DMS53 (cell line): Measurements from ENCODE around the gene BRD1.
A peak's percentile ranks its signal among the peaks of the same experiment; 100 is the strongest.
"Not testable (repeated sequence)": the region's sequence is repeated elsewhere in the genome, so short reads cannot be mapped to it uniquely, and the experiment has no call there.

Experiments used
- DNase-seq: peaks from one replicate; lab custom pipeline; 2025; lab: John Stamatoyannopoulos, UW

Gene BRD1

DNA sequence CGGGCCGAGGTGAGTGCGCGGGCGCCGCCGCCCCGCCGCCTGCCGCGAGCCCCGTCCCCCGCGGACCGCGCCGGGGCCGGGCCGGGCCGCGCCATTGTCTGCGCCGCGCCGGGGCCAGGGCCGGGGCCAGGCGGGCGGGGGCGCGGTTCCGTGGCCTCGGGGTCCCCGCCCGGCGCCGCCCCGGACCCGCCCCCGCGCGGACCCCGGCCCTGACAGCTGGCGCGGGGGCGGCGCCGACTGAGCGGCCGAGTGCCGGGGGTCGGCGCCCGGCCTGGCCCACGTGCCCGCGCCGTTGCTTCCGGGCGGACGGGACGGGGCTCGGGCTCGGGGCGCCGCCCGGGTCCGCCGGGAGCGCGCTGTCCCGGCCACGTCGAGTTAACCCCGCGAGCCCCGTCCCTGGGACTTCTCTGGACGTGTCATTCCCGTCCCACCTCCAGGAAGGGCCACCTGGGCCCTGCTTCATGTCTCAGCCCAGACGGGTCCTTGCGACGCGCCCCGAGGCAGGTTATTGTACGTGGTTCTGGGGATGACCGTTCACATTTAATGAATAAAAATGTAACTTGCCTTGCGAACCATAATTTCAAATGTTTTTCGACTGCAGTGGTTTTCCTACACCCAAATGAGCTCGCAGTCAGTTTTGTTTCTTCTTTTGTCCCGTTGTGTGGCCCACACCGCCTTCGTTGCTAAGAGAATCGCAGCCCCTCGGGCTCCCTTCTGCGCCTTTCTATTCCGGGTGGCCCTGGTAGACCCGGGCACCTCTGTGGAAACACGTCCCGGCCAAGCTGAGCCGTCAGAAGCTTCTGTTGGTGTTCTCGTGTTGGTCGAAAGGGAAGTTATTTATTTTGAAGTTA lies 26.5 kb upstream of the BRD1 start:
- peak; percentile 60 for DNase-seq

DNA sequence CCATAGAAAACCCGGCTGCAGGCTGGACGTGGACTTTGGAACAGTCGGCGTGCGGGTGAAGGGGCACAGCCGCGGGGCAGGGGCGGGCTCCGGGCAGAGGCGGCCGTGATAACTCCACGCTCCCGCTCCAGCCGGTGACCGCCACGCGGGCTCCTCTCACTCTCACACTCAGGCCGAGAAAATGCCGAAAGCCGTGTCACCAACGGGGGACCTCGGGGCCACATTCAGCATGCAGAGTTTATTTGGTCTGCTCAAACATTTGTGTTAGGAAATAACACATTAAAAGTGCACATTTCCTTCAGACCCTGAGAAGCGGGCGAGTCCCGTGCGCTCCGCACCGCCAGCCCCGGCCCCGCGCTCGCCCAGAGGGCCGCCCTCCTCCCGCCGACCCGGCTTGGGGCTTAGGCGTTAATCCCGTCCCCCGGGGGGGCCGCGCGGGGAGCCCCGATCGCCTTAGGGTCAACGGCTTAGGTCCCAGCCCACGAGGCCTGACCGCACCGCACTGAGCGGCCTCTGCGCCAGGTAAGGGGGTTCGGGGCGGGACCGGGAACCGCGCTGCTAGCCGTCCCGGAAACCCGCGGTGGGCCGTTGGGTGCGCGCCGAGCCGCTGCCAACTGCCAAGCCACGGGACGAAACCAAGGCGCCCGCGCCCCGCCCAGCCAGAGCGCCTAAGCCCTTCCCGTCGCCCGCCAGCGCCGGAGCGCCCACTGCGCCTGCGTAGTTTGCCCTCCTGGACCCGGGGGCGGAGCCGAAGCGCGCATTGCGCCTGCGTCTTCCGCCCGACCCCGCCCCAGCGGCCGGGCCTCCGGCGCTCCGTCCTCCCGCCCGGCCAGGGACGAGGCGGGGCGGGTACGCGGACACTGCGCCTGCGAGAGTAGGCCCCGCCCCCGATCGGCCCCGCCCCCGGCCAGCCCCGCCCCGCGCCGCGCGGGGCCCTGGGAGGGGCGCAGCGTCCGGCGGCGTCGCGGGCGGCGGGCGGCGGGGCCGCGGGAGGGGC lies 25.5 kb upstream of the BRD1 start, which contains the start of gene ZBED4:
Gene ZBED4 (plus strand): TSS at position 947 of the 997 bp plus-strand sequence. CDS start 29,819 bp downstream, outside the sequence.
- DNase-seq, result peak; percentile 97

DNA sequence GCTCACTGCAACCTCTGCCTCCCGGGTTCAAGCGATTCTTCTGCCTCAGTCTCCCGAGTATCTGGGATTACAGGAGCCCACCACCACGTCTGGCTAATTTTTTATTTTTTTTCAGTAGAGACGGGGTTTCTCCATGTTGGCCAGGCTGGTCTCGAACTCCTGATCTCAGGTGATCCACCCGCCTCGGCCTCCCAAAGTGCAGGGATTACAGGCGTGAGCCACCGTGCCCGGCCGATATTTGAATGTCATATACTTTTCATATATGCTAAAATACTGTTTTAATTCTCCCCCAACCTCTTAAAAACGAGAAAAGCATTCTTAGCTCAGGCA lies 24.9 kb upstream of the BRD1 start:
- DNase-seq, result not testable (repeated sequence)

DNA sequence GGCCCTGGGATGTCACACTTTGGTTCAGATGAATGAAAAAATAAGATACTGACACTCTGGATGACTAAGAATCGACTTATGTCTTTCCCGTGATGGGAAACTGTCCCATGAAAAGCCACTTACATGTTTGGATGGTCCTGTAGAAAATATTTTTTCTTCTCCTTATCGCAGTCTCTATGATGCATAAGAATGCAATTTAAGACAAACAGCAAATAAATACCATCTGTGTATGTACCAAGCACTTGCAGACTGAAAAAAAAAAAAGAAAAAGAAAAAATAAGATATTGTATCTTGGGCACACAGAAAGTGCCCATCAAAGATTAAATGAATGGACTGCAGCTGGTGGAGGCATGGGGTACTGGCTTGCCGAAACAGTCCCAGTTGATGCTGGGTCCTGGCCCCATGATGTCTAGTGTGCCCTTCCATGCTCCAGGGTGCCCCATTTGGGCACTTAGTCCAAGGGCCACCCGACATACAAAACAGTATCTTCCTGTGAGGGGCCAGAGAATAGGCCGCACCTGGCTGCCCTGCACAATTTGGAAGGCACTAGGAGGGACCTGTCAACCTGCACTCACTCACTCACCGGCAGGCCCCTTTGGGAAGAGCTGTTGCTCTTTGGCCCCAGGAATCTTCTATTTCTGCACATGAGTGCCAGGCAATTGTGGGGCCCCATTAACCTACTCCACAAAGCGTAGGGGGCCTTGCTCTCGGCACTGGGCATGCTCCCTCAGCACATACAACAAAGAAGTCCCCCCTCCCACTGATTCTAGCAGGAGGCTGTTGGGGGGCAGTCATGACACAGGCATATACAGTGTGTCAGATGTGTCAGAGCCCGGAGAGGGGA lies 23.5 kb upstream of the BRD1 start:
- DNase-seq, result no peak

DNA sequence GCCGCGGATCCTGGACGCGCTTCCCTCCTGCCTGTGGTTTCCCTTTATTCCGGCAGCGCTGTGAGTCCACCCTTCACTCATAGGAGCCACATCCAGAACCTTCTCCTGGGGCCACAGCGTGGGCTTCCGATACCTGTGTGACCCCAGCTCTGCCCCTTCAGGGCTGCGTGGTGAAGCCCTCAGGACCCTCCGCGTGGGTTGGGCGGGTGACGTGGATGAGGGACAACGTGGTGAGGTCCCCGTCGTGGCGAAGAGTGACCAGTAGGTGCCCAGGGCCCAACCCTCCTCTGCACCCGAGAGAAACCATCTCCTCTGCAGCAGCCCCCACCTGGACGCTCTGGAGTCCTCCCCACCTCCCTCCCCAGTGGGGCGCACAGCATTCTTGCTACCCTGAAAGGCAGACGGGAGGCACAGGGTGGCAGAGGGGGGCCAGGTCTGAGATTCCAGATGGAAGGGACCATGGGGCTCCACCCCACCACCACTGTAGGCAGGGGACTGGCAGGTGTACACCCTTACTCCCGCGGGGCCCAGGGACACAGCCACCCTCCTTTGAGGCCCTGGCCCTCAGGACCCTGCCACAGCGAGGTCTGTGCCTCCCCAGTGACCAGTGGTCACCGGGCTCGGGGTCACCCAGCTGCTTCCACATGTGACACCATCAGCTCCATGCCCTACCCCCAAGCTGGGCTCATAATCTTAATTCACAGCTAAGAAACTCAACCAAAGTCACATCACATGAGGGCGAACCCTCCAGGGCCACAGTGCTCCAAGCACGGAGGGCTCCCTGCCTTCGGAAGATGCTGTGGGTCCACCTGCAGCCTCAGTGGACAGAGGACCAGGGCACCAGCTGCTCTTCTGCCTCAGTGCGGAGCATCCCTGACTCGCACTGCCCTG lies 22.6 kb upstream of the BRD1 start:
- DNase-seq, result peak; percentile 19

DNA sequence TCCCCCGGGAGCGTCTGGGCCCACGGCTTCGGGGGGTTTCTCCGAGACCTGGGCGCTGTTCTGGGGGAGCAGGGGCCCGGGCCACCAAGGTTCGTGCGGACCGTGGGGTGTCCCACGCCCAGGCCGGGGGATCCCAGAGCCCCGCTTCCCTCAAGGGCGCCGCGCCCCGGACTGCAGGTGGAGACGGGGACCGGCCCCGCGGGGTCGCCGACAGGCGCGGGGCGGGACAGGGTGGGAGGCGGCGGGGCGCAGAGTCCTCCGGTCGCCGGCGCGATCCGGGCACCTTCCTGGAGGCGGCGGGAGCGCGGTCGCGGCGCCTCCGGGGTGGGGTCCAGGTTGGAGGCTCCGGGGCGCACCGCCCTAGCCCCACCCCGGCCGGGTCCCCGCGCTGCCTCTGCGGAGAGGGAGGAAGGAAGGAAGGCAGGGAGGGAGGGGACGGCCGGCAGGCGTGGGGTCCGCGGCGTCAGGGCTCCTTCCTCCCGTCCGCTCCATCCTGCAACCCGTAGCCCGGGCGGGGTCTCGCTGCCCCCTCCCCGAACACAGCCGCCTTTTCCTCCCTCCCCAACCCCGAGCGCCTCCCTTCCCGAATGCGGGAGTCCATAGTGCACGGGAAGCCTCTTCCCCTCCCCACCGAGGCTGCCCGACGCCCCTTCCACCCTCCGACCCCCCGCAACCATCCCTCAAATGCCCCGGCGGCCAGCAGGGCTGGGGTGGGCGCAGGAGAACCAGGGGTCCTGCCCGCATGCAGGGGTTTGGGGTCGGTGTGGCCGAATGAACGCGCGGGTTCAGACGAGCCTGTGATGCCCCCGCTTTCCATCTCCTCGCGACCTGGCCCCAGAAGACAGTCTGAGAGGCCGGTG lies 21.7 kb upstream of the BRD1 start:
- DNase-seq, result no peak

DNA sequence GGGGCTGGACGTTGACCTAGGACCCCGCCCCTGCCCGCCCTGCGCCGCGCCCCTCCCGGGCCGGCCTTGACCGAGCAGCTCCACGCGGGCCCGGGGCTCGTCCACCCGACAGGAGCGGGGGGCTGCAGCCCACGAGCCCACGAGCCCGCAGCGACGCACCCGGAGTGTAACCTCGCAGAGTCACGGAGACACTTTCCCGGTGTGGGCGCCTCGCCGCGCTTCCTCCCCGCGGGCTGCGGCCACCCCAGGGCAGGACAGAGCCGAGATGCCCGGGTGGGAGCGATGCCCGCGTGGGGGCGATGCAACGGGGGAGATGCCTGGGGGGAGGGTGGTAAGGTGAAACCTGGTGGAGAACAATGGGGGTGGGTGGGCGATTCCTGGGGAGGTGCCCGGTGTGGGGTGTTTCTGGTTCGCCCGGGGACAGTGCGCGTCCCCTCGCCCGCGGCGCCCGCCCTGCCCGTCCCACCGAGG lies 21.1 kb upstream of the BRD1 start:
- DNase-seq, result no peak

DNA sequence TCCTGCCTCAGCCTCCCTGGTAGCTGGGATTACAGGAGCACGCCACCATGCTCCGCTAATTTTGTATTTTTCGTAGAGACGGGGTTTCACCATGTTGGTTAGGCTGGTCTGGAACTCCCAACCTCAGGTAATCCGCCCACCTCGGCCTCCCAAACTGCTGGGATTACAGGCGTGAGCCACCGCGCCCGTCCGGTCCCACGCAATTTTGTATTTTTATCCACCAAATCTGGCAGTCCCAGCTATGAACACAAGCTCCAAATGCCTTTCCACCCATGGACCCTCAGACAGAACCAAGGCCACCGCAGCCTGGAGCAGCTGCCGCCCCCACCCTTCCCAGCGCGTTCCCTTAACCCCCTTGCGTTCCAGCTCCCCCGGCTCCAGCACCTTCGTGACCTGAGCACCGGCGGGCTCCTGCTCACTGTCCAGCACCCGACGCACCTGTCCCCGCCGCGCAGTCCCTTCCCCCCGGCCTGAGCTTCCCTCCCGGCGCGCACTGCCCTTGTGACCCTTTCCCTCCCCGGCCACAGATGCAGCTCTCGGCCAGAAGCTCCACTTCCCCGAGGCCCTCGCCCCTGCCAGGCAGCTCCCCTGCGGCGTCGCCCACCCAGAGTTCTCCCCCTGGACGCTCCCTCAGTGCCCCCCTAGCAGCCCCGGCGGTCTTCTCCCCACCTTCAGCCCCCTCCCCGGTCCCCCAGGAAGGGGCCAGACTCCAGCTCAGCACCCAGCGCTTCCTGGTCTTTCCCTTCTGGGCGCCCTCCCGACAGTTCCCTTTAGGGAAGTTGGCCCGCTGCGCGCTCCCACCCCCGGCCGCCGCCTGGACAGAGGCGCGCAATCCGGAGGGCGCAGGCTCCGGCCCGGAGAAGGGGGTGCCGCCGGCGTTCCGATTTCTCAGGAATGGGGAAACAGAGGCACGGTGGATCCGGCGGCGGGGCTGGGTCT lies 20.3 kb upstream of the BRD1 start:
- DNase-seq, result peak; percentile 46

DNA sequence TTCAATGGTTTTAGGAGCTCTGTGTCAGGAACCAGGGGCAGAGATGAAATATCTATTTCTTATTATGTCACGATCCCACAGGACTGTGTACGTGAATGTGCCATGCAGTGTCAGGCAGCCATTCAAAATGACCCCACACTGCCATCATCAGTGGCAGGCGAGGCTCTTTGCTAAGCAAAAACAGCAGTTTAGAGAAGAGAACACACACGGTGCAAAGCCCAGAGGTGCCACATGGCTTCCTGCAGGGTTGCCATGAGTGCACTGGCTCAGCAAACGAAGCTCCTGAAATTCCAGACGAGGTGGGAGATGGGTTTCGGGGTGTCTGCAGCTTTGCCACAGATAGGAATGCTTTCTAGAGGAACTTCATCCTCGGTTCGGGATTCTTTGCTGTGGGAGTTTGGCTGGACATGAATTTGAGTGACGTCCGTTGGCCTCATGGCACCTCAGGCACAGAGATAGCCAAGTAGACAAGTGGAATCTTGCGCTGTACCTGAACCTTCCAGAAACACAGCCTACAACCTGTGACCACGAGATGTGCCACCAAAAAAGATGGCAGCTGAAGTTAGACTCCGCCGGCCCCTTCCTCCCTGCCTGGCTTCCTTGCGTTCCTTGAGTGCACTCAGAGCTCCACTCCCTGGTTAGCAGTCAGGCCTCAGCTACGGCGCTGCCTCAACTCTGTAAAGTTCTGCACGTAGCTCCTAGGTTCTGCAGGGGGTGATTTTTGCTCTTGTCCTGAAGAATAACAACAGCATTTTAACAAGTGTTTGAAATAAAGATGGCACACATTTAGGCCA lies 18.2 kb upstream of the BRD1 start:
- DNase-seq, result no peak

DNA sequence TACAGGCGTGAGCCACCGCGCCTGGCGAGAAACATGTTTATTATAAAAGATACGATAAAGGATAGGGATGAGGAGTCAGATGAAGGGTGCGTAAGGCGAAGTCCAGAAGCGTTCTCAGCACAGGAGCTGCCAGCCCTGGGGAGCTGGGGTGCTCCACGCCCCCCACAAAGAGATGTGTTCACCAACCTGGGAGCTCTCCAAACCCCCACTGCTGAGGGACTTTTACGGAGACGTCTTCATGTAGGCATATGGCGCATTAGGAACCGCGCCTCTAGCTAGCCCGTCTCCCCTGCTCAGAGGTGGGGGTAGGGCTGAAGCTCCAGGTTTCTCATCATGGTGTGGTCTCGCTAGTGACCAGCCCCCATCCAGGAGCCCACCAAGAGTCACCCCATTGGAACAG lies 17.6 kb upstream of the BRD1 start:
- DNase-seq, result no peak

DNA sequence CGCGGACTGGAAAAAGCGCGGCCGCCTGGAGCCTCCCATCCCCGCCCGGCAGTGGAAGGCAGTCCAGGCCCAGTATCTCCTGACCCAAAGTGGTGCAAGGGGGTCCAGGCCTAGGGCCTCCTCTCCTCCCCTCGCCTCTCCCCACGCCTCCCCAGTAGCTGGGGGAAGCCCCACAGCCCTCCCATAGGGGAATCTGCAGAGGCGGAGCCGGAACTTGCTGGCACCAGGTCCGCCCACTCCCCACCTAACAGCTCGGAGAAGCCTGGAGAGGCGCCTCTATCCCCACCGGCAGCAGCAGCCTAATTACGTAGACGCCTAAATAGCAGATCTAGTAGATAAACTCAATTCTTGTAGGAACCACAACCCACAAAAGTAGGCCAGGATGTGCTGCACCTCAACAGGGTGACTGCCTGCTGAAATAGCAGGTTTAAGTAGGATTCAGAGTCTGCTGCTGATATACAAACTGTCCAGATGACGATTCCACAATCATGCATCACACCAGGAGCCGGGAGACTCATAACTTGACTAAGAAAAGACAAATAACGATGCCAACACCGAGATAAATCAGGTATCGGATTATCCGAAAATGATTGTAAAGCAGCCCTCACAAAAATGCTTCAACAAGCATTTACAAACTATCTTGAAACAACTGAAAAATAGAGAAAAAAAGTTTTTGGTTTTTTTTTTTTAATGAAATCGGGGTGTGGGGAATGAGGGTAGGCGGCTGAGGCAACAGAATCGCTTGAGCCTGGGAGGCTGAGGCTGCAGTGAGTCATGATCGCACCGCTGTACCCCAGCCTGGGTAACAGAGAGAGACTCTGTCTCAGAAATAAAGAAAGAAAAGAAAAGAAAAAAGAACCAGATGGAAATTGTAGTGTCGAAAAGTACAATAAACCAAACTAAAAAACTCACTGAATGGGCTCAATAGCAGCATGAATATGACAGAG lies 11.4 kb upstream of the BRD1 start:
- DNase-seq, result no peak

DNA sequence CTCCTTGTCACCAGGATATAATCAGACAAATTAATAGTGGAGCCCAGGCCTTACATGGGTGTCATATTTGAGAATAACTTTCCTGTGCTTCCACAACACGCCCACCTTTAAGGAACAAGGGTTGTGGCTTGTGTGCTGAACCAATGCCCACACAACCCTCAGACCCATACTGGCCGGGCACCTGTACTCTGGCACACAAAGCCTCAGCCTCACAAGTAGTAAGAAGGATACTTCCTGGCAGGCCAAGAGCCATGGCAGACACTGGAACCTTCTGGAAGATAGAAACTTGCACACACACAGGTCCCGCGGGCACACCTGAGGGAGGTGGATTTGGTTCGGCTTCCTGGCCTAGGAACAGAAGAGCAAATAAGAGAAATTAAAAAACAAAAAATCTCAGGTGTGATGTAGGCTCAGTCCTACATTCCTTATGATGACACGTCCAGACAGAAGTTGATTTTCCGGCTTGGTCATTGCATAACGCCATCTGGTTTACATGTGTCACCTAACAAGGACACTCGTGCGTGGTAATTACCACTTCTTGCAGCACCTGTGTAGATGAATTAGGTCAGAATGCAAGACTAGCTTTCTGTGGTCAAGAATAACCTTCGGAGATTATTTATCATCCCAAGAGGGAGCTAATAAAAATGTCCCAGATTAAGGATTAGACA lies 5.8 kb upstream of the BRD1 start:
- peak; percentile 89 for DNase-seq

DNA sequence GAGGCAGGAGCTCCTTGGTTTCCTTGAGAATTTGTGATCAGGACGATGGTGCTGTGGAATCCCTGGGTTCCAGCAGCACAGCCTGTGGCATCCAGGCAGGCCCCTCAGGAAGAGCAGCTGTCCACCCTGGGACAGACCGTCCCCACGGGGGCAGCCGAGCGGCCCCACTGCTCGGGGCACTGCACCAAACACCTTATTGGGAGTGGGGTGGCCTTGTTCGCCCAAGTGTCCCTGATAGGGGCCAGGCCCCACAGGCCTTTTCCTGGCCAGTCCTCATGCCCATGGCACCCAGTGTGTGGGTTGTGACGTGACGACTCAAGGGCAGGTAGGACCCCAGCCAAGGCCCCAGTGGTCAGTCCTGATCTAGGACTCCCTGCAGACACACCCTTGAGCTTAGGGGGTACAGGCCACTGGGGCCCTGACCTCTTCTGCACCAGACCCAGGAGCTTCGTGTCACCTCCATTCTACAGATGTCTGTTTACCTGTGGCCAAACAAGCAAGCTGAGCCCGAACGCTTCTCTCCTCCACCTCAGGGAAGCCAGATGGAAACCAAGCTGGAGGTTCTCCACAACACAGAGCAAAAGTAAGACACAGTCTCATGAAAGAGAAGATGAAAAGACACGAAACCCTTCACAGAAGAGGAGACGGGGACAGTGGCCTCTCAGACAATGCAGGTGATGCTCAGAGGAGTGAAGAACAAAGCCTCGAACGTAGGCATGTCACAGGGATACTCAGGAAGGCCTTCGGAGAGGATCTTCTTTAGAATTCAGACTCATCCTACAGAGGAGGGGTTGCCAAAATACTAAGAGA lies 1.6 kb upstream of the BRD1 start:
- DNase-seq, result no peak

DNA sequence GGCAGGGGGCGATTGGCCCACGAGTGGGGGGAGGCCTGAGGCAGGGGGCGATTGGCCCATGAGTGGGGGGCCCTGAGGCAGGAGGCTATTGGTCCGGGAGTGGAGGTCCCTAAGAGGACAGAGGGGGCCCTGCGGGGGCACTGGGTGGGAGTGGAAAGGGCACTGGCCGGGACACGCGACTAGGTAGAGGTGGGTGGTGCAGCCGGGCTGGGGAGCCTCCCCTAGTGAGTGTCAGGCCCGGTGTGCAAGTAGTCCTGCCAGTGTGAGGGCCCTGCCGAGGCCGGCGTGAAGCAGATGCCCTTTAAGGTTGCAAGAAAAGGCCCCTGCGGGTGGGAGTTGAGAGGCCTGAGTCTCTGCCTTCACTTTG lies 909 bp upstream of the BRD1 start:
- DNase-seq, result no peak

DNA sequence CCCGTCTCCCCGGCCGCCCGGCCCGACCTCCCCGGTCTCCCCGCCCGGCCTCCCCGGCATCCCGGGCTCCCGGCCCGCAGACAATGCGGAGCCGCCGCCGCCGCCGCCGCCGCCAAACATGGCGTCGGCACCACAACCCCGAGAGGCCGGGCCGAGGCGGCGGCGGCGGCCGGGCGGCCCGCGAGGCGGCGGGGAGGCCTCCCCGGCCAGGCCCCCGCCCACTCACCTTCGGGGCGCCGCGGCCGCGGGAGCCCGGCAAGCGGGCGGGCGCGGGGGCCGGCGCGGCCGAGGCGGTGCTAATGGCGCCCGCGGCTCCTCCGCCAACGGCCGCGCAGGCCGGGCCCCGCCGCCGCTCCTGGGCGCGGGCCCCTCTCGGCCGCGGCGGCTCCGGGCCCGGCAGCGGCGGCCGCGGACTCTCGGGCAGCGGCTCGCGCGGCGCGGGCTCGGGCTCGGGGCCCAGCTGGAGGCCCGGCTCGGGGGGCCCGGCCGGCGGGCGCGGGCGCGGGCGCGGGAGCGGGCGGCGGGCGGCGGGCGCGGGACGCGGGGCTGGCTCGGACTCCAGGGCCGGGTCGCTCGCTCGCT lies 311 bp downstream of the BRD1 start:
- peak; percentile 57 for DNase-seq
